ENCODE results near the gene FCN3.

The FCN3 gene

GRCh38 chr1:27380224-27380623 is 5.6 kb upstream of the FCN3 start:
- no peak for DNase-seq

- DNase-seq, result no peak
Observed at GRCh38 chr1:27379564-27380122, 5.0 kb upstream of the FCN3 start.

- DNase-seq, result no peak
Observed at GRCh38 chr1:27377760-27378495, 3.3 kb upstream of the FCN3 start.

GRCh38 chr1:27372808-27373690 is 1.6 kb downstream of the FCN3 start:
- DNase-seq, result no peak

- DNase-seq, result no peak
Observed at GRCh38 chr1:27372022-27372807, 2.4 kb downstream of the FCN3 start.

- DNase-seq, result no peak
Observed at GRCh38 chr1:27368869-27369582, 5.6 kb downstream of the FCN3 start.

GRCh38 chr1:27367160-27367650 is 7.4 kb downstream of the FCN3 start:
- no peak for DNase-seq

- DNase-seq, result peak in 11 of 14 donors; percentile 17 to 82 (median 49)
Observed at GRCh38 chr1:27366411-27367159, 8.0 kb downstream of the FCN3 start, which contains the start of gene MAP3K6. MAP3K6 (minus strand) TSS chr1:27366961; CDS start chr1:27366597, 364 bp downstream.

- peak in 10 of 14 donors; percentile 28 to 74 (median 56) for DNase-seq
Observed at GRCh38 chr1:27366113-27366410, 8.6 kb downstream of the FCN3 start.

- peak; percentile 16 to 86 (median 70) for DNase-seq
Observed at GRCh38 chr1:27365372-27366112, 9.1 kb downstream of the FCN3 start.

GRCh38 chr1:27364696-27365371 is 9.8 kb downstream of the FCN3 start:
- DNase-seq, result no peak

GRCh38 chr1:27363766-27364695 is 10.6 kb downstream of the FCN3 start:
- DNase-seq, result no peak

- no peak for DNase-seq
Observed at GRCh38 chr1:27361553-27361952, 13.1 kb downstream of the FCN3 start.

- no peak for DNase-seq
Observed at GRCh38 chr1:27361044-27361402, 13.6 kb downstream of the FCN3 start.

GRCh38 chr1:27360159-27361043 is 14.2 kb downstream of the FCN3 start:
- DNase-seq, result no peak

GRCh38 chr1:27359822-27360158 is 14.8 kb downstream of the FCN3 start:
- no peak for DNase-seq

GRCh38 chr1:27358928-27359313 is 15.7 kb downstream of the FCN3 start:
- no peak for DNase-seq

All from C1 segment of cervical spinal cord (tissue), 14 donors.